DMS79 treated with DMSO at 0.1 percent for 48 hours (cell line): ENCODE measurements around the gene CDH20.
A peak's percentile ranks its signal among the peaks of the same experiment; 100 is the strongest.

Experiments used
- DNase-seq: peaks from one replicate; lab custom pipeline; 2025; lab: John Stamatoyannopoulos, UW

Gene CDH20

GRCh38 chr18:61575419-61575818 lies 242.2 kb downstream of the CDH20 start:
- DNase-seq = no peak

GRCh38 chr18:61578846-61579245 lies 245.6 kb downstream of the CDH20 start:
- no peak for DNase-seq

- no peak for DNase-seq
Observed at GRCh38 chr18:61579581-61579980, 246.4 kb downstream of the CDH20 start.

GRCh38 chr18:61580046-61580445 lies 246.8 kb downstream of the CDH20 start:
- DNase-seq = no peak

GRCh38 chr18:61581578-61582201 lies 248.5 kb downstream of the CDH20 start:
- peak; percentile 37 for DNase-seq

- no peak for DNase-seq
Observed at GRCh38 chr18:61582202-61582710, 249.0 kb downstream of the CDH20 start.

GRCh38 chr18:61583548-61583947 lies 250.3 kb downstream of the CDH20 start:
- DNase-seq = no peak

GRCh38 chr18:61587865-61588264 lies 254.6 kb downstream of the CDH20 start:
- DNase-seq = no peak

- DNase-seq = no peak
Observed at GRCh38 chr18:61589053-61589723, 256.0 kb downstream of the CDH20 start.

GRCh38 chr18:61589724-61590065 lies 256.5 kb downstream of the CDH20 start:
- no peak for DNase-seq

- DNase-seq = no peak
Observed at GRCh38 chr18:61591253-61591652, 258.0 kb downstream of the CDH20 start.

GRCh38 chr18:61595615-61596251 lies 262.5 kb downstream of the CDH20 start:
- DNase-seq = no peak

- no peak for DNase-seq
Observed at GRCh38 chr18:61596296-61596695, 263.1 kb downstream of the CDH20 start.

GRCh38 chr18:61597316-61597715 lies 264.1 kb downstream of the CDH20 start:
- no peak for DNase-seq

GRCh38 chr18:61600422-61600821 lies 267.2 kb downstream of the CDH20 start:
- DNase-seq = no peak

- no peak for DNase-seq
Observed at GRCh38 chr18:61602836-61603235, 269.6 kb downstream of the CDH20 start.
